B cell (primary cell): Measurements from ENCODE around the gene THSD7A. TPM values are rescaled to one million over a fixed set of nuclear protein-coding genes. Genes with fewer than 3 reads are reported as not detected.

Experiments
- ATAC-seq: fragments of 200-7000 bp; cut with Tn5 transposase; one replicate; pipeline ENCODE4 v1.10.0; 2021; ENCODE audit warnings: low read depth, mild to moderate bottlenecking, moderate number of reproducible peaks, moderate library complexity
- CTCF ChIA-PET: fragments of 350-600 bp; sonication (Branson Sonifier 250); formaldehyde crosslinking; loops from one replicate; lab custom pipeline; 2021; ENCODE audit warnings: antibody characterized with exemption, inconsistent platforms; lab: Charles Lee
- POLR2A ChIA-PET: fragments of 350-600 bp; sonication (Branson Sonifier 250); formaldehyde crosslinking; loops from one replicate; lab custom pipeline; 2021; ENCODE audit warnings: antibody characterized with exemption; lab: Charles Lee
- DNase-seq: peaks from one replicate; pipeline ENCODE4 v3.0.0; 2013
- H2AFZ ChIP-seq: 2 replicates; pipeline ENCODE4 v1.6.1; 2012; ENCODE audit warnings: mild to moderate bottlenecking, low read depth, low read length; ENCODE audit not compliant: insufficient read depth, poor library complexity, severe bottlenecking
- H3K27ac ChIP-seq, 2 donors: 1 replicate in 1 of 2; 2 replicates in 1 of 2; pipeline ENCODE4 v1.5.1; 2012 to 2013; ENCODE audit warnings: low read length in 2 of 2, mild to moderate bottlenecking in 2 of 2, moderate library complexity in 1 of 2
- H3K27me3 ChIP-seq, 4 experiments: fragments of 200-600 bp in 1 of 4; sonication (generic) in 1 of 4; replicated peaks in 1 of 4; 1 replicate in 2 of 4; 2 replicates in 2 of 4; pipeline versions ENCODE4 v1.6.1 to v1.7.0; 2013 to 2016; ENCODE audit warnings: low read length in 3 of 4, mild to moderate bottlenecking in 2 of 4, mixed read lengths in 1 of 4, moderate library complexity in 1 of 4; ENCODE audit not compliant: insufficient read depth in 4 of 4, control insufficient read depth in 3 of 4; ENCODE audit errors: control extremely low read depth in 1 of 4
- H3K36me3 ChIP-seq, 2 experiments: replicated peaks in 1 of 2; 1 replicate in 1 of 2; 2 replicates in 1 of 2; pipeline versions ENCODE4 v1.6.1 to v1.7.1; 2013; ENCODE audit warnings: low read length in 1 of 2; ENCODE audit not compliant: insufficient read depth in 2 of 2, control insufficient read depth in 1 of 2; ENCODE audit errors: control extremely low read depth in 1 of 2, extremely low read depth in 1 of 2
- H3K4me1 ChIP-seq, 2 donors: fragments of 200-600 bp in 1 of 2; sonication (generic) in 1 of 2; 1 replicate in 1 of 2; 2 replicates in 1 of 2; pipeline versions ENCODE4 v1.5.1 to v1.6.1; 2013 to 2017; ENCODE audit warnings: low read length in 2 of 2; ENCODE audit not compliant: control insufficient read depth in 2 of 2, insufficient read depth in 2 of 2
- H3K4me2 ChIP-seq: replicated peaks from 2 replicates; pipeline ENCODE3; 2012; ENCODE audit warnings: mild to moderate bottlenecking, low read depth, low read length; ENCODE audit not compliant: poor library complexity, severe bottlenecking
- H3K4me3 ChIP-seq, 5 experiments: fragments of 200-600 bp in 1 of 5; sonication (generic) in 1 of 5; 1 replicate in 3 of 5; 2 replicates in 2 of 5; pipeline versions ENCODE4 v1.5.1 to v1.7.0; 2011 to 2016; ENCODE audit warnings: low read length in 4 of 5, mild to moderate bottlenecking in 4 of 5, low read depth in 2 of 5, control low read depth in 1 of 5, moderate library complexity in 1 of 5; ENCODE audit not compliant: insufficient read depth in 1 of 5; ENCODE audit errors: control extremely low read depth in 1 of 5, extremely low read depth in 1 of 5
- H3K79me2 ChIP-seq: fragments of 200-600 bp; sonication (generic); one replicate; pipeline ENCODE4 v1.6.0; 2016; ENCODE audit warnings: low read length; ENCODE audit not compliant: control insufficient read depth, insufficient read depth
- H3K9ac ChIP-seq: fragments of 200-600 bp; sonication (generic); 2 replicates; pipeline ENCODE4 v1.6.1; 2017; ENCODE audit warnings: mild to moderate bottlenecking, low read length, moderate library complexity
- H3K9me3 ChIP-seq, 3 donors: one replicate each; pipeline versions ENCODE4 v1.6.1 to v1.7.1; 2013; ENCODE audit warnings: low read length in 2 of 3; ENCODE audit not compliant: control insufficient read depth in 2 of 3, insufficient read depth in 1 of 3; ENCODE audit errors: control extremely low read depth in 1 of 3
- H4K20me1 ChIP-seq: 2 replicates; pipeline ENCODE4 v1.6.0; 2012; ENCODE audit warnings: mild to moderate bottlenecking, low read length; ENCODE audit not compliant: insufficient read depth, control insufficient read depth, poor library complexity, severe bottlenecking
- H3K27ac Mint-ChIP-seq: one replicate; pipeline ENCODE4 v1.8.0; 2021; ENCODE audit warnings: mixed read lengths
- H3K27me3 Mint-ChIP-seq: one replicate; pipeline ENCODE4 v1.8.0; 2021; ENCODE audit warnings: mixed read lengths
- H3K4me1 Mint-ChIP-seq: one replicate; pipeline ENCODE4 v1.8.0; 2021; ENCODE audit warnings: mixed read lengths
- H3K4me3 Mint-ChIP-seq: one replicate; pipeline ENCODE4 v1.8.0; 2021; ENCODE audit warnings: mixed read lengths
- H3K9me3 Mint-ChIP-seq: one replicate; pipeline ENCODE4 v1.8.0; 2022; ENCODE audit warnings: mixed read lengths; ENCODE audit not compliant: insufficient read depth
- EZH2 ChIP-seq: IDR thresholded peaks from 2 replicates; pipeline ENCODE4 v1.6.1; 2012; ENCODE audit warnings: borderline replicate concordance, low read depth, mild to moderate bottlenecking, moderate library complexity, low read length; ENCODE audit not compliant: insufficient read depth, poor library complexity, severe bottlenecking
- WGBS: methylation state at CpG from one replicate; pipeline ENCODE4 v1.1.5; 2013; ENCODE audit warnings: missing lambda C conversion rate; ENCODE audit not compliant: insufficient coverage; 5-methylcytosine and 5-hydroxymethylcytosine counted together
- intact Hi-C: fragments of 100-400 bp; cut with micrococcal nuclease; formaldehyde crosslinking; loops from one replicate; pipeline ENCODE4 v1.10.0; 2022
- polyA plus RNA-seq: library from polyadenylated mRNA; depleted of rRNA; stranded (reverse); fragments of >200 nt; gene quantifications from 2 replicates; pipeline ENCODE4 v1.2.3, GENCODE V29; 2012
- total RNA-seq, 2 donors: library from RNA; stranded (reverse); fragments of 120-200 nt in 1 of 2; gene quantifications; 1 replicate in 1 of 2; 2 replicates in 1 of 2; pipeline versions ENCODE4 v1.2.3 to v1.2.4, GENCODE V29; 2013 to 2022
- TF ChIP-seq, protein P1 (sequence below): fragments of 200-600 bp; IDR thresholded peaks from one replicate; pipeline ENCODE4 v1.8.0; 2022; ENCODE audit warnings: antibody characterized with exemption, mild to moderate bottlenecking

Gene THSD7A
- total and polyA plus RNA-seq, 2 donors (not counting 1 experiment from before 2014, with no cell fraction given) = not detected

- TF ChIP-seq, protein P1, sequence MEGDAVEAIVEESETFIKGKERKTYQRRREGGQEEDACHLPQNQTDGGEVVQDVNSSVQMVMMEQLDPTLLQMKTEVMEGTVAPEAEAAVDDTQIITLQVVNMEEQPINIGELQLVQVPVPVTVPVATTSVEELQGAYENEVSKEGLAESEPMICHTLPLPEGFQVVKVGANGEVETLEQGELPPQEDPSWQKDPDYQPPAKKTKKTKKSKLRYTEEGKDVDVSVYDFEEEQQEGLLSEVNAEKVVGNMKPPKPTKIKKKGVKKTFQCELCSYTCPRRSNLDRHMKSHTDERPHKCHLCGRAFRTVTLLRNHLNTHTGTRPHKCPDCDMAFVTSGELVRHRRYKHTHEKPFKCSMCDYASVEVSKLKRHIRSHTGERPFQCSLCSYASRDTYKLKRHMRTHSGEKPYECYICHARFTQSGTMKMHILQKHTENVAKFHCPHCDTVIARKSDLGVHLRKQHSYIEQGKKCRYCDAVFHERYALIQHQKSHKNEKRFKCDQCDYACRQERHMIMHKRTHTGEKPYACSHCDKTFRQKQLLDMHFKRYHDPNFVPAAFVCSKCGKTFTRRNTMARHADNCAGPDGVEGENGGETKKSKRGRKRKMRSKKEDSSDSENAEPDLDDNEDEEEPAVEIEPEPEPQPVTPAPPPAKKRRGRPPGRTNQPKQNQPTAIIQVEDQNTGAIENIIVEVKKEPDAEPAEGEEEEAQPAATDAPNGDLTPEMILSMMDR = no peak
- TF ChIP-seq EZH2 = no peak
- H3K4me1 Mint-ChIP-seq = no peaks in the 10 kb centered on the region
- no peaks in the 10 kb centered on the region for H3K27me3 Mint-ChIP-seq
- WGBS = 77% methylated on average over 3 of the region's 5 CpGs
- no peaks in the 10 kb centered on the region for H4K20me1 ChIP-seq
- H3K27ac Mint-ChIP-seq = no peak overlapping the region
- no peaks in the 10 kb centered on the region for H3K4me1 ChIP-seq
- no peak overlapping the region for H3K4me2 ChIP-seq
- H3K9ac ChIP-seq = no peak overlapping the region
- no peaks in the 10 kb centered on the region for H3K36me3 ChIP-seq
- H3K9me3 ChIP-seq = no peaks in the 10 kb centered on the region
- no peaks in the 10 kb centered on the region for H3K9me3 Mint-ChIP-seq
- H3K4me3 ChIP-seq = no peak overlapping the region
- no peak overlapping the region for H3K4me3 Mint-ChIP-seq
- no peak overlapping the region for H3K27ac ChIP-seq
- H3K79me2 ChIP-seq = no peaks in the 10 kb centered on the region
- H2AFZ ChIP-seq = no peak overlapping the region
- POLR2A ChIA-PET = no interaction called here
- DNase-seq (no peak), ATAC-seq (no peak)
- intact Hi-C loops = no loop called here
- CTCF ChIA-PET = no interaction called here
- H3K27me3 ChIP-seq = no peaks in the 10 kb centered on the region
Observed at GRCh38 chr7:11620406-11621253, 211.4 kb downstream of the THSD7A start.

DNA sequence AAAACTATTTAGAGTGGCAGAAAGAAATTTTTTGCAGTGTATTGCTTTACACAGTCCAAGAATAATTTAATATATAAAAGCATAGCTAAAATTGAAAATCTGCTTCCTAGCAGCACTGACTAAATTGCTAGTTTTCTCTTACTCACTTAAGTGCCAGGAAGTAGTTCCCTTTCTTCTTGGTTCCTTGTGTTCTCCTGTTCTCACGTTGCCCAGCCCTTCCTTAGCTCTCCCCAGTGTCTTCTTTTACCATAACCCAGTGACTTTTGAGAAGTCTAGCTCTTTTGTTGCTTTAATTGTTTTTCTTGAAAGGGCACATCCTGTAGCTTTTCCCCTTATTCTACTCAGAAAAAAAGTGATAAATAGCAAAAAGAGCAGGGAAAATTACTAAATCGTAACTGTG lies 215.5 kb downstream of the THSD7A start:
- no peaks in the 10 kb centered on the region for H3K4me1 Mint-ChIP-seq
- Histone ChIP-seq H3K27me3 (no peaks in the 10 kb centered on the region), H3K4me3 (no peak overlapping the region), H3K9ac (no peak overlapping the region), H3K4me2 (no peak overlapping the region), H4K20me1 (no peaks in the 10 kb centered on the region), H2AFZ (no peak overlapping the region), H3K79me2 (no peaks in the 10 kb centered on the region), H3K27ac (no peak overlapping the region), H3K36me3 (no peaks in the 10 kb centered on the region), H3K9me3 (no peaks in the 10 kb centered on the region), H3K4me1 (no peaks in the 10 kb centered on the region)
- ChIA-PET CTCF (interaction anchor here (0.6 kb wide), 1 partner anchor 251 kb away, joined by 4 read pairs; no protein-coding TSS in a partner anchor), POLR2A (no interaction called here)
- ATAC-seq (no peak), DNase-seq (no peak)
- intact Hi-C loops = no loop called here
- no peaks in the 10 kb centered on the region for H3K27me3 Mint-ChIP-seq
- no peak overlapping the region for H3K4me3 Mint-ChIP-seq
- H3K27ac Mint-ChIP-seq = no peak overlapping the region
- H3K9me3 Mint-ChIP-seq = no peaks in the 10 kb centered on the region
- no peak for TF ChIP-seq EZH2
- TF ChIP-seq, protein P1 = no peak
- no CpG with 5 or more reads among the region's 2 CpGs for WGBS
